Measurements from ENCODE around the gene KIF13A.
"Not testable (repeated sequence)": the region's sequence is repeated elsewhere in the genome, so short reads cannot be mapped to it uniquely, and the experiment has no call there.

Gene KIF13A

GRCh38 chr6:17998003-17998402, 10.6 kb upstream of the KIF13A start:
- no peak for DNase-seq

GRCh38 chr6:17995414-17995813, 8.0 kb upstream of the KIF13A start:
- DNase-seq: no peak

DNA sequence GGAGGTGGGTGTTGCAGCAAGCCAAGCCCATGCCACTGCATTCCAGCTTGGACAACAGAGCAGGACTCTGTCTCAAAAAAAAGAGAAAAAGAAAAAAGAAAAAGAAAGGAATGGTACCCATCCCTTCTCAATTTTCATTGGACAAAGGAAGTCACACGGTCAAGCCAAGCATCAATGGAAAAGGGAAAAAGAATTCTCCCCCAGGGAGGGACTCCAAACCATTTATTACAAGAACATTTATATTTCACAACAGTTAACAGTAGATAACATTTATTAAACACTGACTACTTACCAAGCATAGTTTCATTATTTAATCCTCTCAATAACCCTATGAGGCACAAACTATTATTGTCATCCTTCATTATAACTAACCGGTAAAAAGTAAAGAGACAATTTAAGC, 6.6 kb upstream of the KIF13A start:
- DNase-seq: no peak

GRCh38 chr6:17988422-17988944, 1.0 kb upstream of the KIF13A start:
- DNase-seq: peak; percentile 68

DNA sequence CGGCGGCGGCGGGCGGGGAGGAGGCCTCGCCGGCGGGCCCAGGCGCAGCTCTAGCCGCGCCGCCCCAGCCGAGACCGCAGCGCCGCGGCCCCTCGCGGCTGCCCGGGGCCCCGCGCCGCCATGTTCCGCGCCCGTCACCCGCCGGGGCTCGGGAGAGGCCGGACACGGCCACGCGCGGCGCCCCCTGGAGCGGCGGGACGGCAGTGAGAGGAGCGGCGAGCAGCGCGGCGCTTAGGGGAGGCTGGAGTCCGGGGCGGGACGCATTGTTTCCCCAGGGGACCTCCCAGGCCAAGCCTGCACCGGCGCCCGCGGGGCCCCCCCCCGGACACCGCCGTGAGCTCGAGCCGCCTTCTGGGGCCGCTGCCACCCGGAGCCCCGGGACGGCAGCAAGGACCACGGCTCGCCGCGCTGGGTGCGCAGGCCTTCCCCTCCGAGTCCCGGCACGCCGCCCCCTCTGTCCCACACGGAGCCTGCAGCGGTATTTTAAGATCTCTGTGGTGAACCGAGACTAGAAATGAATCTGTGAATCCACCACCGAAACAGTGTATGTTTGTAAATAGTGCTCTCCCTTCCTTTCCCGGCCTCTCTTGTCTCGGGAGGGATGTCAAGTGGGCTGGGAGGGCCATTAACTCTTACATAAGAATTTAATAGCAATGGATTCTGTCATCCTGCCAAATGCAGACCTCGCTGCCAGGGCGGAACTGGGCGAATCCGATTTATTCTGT, 424 bp upstream of the KIF13A start:
- peak; percentile 82 for DNase-seq

DNA sequence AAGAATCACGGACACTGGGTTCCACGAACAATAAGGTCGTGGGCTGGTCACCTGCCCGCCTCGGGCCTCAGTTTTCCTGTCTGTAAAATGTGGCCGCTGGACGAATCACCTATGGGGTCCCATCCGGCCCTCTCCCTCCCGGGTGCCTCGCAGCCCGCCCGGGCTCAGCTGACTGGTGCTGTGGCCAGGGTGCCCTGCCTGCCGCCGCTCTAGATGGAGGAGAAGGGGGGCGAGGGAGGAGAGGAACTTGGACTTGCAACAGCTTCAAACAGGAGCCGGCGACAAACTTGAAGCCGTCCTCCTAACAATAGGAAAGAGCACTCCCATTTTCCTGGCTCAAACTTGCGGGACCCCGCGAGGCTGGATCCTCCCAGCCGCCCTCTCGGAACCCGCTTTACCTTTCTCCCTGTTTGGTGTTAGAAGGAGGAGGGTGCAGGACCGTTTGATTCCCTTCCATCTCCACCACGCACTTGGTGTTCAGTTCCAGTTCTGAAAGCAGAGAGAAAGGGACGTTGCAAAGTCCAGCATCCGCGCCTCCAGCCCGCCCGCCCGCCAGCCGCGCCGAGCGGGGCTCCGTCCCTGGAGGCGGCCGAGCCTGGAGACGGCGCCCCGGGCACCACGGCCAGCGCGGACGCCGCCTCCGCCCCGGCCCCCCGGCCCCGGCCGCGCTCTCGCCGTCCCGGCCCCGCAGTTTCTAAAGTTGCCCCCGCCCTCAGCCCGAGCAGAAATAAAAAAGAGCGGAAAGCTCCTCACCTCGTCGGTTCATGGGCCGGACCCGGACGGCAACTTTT, 584 bp downstream of the KIF13A start:
- DNase-seq: peak; percentile 71

- no peak for DNase-seq
These were observed 1.3 kb downstream of the KIF13A start for GRCh38 chr6:17985934-17986655.

DNA sequence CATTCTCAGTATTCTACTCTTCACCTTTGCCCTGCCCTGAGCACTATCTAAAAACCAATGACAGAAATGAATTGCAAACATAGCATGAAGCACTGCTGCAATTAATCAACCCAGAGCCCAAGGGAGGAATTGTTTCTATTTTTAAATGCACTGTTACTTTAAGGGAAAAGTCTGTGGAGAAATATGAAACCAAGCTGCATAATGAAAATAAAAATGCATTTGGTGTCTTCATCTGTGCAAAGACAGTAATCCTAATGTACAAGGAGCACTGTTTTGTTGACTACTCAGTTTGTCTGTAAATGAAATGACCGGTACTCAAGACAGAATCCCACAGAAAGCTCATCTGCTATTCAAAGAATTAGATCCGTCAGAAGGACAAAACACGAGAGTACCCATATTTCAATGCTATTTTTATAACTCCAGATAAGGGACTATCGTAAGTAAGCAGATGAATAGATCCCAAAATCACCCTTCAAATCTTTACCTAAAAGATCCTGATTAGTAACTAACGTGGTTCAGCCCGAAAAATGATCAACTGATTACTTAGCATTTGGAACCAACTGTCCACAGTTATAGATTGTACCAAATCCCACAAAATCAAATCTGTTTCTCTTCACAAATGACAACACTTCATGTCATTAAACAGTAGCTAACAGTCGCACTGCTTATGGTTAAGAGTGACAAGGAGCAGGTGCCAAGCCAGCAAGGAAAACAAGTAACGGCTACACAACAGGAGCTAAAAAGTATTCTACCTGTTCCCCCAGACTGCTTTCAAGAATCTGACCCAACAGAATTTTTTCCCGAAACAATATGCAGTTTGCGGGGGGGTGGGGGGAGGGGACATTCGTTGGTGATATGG, 2.4 kb downstream of the KIF13A start:
- no peak for DNase-seq

GRCh38 chr6:17984399-17984798, 3.0 kb downstream of the KIF13A start:
- DNase-seq: no peak

- no peak for DNase-seq
These were observed 3.7 kb downstream of the KIF13A start for GRCh38 chr6:17983730-17984129.

- DNase-seq: no peak
These were observed 7.1 kb downstream of the KIF13A start for GRCh38 chr6:17980329-17980728.

DNA sequence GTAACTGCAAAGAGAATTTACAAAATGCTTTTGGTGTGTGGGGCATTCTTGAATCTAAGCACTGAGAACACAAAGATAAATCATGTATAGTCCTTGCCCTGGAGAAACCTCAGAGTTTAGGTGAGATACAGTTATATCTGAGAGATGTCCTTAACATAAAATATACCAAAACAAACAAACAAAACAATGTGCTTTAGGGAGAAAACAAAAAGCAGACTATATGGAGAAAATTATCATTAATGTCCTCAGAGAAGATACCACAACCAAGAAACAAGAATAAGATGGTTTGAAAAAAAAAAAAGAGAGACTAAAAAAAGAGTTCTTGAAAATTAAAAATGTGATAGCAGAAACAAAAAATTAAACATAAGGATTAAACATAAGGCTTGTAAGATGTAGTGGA, 8.0 kb downstream of the KIF13A start:
- no peak for DNase-seq

DNA sequence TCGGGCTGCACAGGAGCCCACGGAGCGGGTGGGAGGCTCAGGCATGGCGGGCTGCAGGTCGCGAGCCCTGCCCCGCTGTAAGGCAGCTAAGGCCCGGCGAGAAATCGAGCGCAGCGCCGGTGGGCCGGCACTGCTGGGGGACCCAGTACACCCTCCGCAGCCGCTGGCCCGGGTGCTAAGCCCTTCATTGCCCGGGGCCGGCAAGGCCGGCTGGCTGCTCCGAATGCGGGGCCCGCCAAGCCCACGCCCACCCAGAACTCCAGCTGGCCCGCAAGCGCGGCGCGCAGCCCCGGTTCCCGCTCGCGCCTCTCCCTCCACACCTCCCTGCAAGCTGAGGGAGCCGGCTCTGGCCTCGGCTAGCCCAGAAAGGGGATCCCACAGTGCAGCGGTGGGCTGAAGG, 11.2 kb downstream of the KIF13A start:
- DNase-seq: not testable (repeated sequence)

DNA sequence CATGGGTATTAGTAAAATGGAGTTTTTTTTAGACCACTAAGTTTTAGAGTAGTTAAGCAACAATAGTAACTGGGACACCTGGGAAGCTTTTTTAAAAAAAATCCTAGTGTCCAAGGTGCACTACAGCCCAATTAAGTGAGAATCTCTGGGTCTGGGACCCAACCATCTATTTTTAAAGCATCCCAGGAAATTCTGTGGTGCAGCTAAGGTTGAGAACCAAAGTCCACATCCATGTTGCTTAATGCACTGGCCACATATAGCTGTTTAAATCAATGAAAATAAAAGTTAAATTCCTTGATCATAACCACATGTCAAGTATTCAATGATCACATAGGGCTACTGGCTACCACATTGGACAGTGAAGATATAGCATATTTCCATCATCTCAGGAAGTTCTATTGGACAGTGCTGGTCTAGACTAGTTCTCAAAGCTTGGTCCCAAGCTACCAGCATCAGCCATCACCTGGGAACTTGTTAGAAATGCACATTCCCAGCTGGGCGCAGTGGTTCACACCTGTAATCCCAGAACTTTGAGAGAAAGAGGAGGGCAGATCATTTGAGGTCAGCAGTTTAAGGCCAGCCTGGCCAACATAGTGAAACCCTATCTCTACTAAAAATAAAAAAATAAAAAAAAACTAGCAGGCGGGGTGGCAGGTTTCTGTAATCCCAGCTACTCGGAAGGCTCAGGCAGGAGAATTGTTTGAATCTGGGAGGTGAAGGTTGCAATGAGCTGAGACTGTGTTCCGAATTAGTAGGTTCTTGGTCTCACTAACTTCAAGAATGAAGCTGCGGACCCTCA, 12.7 kb downstream of the KIF13A start:
- no peak for DNase-seq

DNA sequence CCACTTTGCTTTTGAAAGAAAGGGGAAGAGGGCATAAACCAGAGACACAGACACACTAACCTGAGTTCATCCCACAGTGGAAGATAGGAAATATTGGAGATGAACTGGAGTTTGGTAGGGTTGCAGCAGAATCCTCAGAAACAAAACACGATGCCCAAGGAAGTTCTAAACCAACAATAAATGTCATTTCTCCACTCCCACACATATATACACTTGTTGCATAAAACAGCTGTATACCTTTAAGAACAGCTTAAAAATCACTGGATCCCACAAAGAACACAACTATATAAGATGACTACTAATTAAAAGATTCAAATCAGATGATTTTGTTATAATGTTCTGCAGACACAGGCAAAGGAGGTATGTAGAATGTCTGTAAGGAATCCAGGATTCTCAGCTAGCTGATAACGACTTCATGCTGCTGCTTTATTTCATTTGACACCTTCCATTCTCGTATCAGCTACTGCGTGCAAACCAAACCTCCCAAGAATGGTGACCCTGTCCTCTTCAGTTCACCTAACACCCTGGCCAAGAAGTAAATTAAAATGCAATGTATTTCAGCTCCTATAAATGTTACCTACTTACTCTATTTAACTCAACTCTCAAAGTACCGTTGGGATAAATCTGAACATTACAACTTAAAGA, 14.3 kb downstream of the KIF13A start:
- no peak for DNase-seq

- no peak for DNase-seq
These were observed 15.1 kb downstream of the KIF13A start for GRCh38 chr6:17972074-17972952.

DNA sequence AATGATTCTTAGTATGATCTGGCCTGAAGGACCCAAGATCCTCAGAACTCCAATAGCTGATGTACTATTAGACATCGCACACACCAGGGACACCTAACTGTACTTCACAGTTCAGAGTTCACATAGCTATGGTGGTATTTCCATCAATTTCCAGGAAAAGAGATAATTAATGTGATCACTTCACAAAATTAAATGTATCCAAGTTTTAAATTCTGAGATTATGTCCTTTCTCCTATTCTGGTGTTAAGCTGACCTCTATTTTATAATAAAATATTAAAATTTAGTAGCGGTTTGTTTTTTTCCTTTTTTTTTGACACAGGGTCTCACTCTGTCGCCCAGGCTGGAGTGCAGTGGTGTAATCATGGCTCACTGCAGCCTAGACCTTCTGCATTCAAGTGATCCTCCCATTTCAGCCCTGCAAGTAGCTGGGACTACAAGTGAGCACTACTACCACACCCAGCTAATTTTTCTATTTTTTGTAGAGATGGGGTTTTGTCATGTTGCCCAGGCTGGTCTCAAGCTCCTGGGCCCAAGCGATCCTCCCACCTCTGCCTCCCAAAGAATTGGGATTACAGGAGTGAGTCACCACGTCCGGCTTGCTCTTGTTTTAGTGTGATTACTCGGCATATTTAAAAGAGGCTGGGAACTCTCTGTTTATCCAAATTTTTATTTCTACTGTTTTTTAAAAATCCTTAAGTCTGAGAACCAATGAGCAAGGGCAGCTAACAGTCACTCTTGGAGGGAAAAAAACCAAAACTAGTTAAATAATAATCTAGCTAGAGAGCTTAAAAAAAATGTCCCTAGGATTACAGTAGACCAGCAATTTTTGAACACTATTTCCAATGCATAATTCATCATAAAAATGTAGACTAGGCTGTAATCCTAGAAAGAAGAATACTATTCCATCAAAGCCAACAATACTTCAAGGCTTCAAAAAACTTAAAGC, 16.0 kb downstream of the KIF13A start:
- no peak for DNase-seq

- DNase-seq: no peak
These were observed 18.6 kb downstream of the KIF13A start for GRCh38 chr6:17968876-17969275.
